ENCODE data around the gene KCNG2.
"Not testable (repeated sequence)": the region's sequence is repeated elsewhere in the genome, so short reads cannot be mapped to it uniquely, and the experiment has no call there.

Gene KCNG2

DNA sequence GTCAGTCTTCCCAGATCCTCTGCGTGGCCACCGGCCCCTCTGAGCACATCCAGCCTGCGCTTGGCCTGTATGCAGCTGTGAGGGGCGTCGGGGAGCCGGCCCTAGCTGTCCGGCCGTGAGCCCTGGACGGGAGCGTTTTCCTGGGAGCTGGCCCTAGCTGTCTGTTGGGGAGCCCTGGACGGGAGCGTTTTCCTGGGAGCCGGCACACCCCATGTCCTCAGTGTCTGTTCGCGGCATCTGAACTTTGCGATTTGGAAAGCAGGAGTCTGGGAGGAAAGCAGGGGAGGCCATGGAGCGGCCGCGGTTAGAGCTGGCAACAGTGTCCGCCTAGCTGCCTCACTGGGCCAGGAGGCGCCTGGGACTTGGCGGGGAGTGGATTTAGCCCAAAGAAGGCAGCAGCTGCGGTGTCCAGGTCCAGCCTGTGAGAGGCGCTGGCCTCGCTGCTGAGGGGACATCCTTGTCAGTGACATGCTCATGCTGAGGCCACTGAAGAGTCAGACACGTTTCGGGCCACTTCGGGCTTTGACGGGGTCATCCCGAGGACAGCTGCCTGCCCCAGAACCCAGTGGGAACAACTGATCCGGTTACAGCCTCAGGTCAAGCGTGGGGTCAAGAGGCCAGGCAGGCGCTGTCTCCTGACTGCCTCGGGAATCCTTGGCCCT, 75.8 kb downstream of the KCNG2 start:
- DNase-seq = no peak

DNA sequence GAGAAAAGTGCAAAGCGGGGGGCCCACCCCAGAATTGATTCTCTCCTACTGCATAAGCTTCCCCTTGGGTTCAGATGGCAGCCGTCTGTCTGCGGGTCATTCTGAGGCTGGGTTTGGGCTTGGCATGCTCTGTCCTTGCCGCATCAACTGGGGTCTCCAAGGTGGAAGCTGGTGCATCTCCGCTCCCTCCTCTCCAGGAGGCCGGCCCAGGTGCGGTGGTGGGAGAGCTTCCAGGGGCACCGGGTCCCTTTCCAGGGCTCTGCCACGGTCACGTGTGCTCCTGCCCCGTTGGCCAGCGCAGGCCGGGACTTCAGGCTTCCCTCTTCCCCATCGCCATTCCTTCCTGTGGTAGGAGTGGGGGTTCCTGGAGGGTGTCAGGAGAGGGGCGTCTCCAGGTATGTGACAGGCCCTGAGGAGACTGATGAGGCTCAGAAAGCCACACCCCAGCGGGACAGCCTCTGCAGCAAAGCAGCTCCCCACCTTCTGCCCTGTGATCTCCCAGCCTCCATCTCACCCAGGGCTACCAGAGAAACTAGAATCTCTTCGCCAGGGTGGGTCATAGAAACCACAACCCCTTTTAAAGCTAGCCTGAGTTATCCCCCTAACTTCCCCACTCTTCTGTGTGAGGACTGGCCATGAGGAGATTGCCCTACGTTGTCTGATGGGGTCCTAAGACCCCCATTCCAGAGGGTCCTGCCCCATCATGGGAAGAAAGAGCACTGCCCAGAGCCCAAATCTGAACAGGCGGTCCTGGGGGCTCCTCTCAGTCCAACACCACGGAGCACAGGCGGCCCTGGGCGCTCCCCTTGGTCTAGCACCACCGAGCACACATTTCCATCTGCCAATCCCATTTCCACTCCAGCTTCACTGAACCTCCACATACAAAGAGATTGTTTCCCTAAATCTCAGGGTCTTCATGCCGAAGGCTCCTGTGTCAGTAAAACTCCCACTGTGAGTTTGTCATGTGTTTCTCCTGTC, 77.1 kb downstream of the KCNG2 start:
- no peak for DNase-seq

GRCh38 chr18:79875531-79875919, 77.8 kb downstream of the KCNG2 start:
- DNase-seq = no peak

DNA sequence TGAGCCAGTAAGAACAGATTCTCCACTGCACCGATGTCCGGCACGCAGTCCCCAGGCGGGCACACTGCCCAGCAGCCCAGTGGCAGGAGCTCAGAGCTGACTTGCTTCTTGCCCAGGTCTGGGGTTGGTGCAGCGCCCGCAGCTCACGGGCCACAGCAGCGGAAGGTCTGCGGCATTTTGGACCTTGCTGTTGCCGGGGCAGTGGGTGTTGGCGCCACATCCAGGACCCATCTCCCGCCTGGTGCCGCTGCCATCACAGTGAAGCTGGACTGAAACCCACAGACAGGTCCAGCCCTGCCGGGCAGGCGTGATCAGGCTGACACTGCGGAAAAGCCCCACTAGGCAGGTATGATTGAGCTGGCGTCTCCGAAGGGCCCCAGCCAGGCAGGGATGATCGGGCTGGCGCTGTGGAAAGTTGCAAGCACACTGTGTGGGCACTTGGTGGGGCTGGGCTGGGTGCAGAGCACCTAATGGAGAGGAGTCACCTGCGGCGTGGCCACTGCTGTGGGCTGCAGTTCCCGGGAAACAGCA, 78.3 kb downstream of the KCNG2 start:
- DNase-seq = no peak

DNA sequence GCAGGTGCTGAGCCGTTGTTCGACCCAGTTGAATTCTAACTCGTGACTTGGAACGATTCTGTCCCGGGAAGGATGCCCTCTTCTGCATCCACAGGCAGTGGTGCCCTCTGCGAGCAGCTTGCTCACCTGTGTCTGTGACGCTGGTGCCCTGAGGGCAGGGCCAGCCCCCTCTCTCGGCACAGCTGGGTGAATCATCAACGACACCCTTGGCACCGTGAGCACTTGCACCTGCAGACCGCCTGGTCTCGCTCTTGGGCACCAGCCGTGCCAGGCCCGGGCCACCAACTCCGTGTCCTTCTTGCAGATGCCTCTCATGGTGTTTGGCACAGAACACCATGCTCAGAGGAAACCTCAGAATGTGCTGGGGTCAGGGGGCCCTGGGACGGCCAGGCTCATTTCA, 78.8 kb downstream of the KCNG2 start:
- DNase-seq = no peak

- no peak for DNase-seq
Observed at GRCh38 chr18:79877163-79878091, 79.7 kb downstream of the KCNG2 start.

DNA sequence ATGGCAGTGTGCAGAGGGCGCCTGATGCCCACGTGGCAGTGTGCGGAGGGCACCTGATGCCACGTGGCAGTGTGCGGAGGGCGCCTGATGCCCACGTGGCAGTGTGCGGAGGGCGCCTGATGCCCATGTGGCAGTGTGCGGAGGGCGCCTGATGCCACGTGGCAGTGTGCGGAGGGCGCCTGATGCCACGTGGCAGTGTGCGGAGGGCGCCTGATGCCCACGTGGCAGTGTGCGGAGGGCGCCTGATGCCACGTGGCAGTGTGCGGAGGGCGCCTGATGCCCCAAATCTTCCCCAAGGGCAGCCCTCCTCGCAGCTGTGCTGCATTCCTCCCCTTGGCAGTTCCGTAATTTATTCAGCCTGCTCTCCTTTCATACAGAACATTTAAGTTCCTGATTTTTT, 80.5 kb downstream of the KCNG2 start:
- DNase-seq = not testable (repeated sequence)

- no peak for DNase-seq
Observed at GRCh38 chr18:79878741-79879378, 81.1 kb downstream of the KCNG2 start.

- DNase-seq = no peak
Observed at GRCh38 chr18:79879566-79879965, 81.8 kb downstream of the KCNG2 start.

DNA sequence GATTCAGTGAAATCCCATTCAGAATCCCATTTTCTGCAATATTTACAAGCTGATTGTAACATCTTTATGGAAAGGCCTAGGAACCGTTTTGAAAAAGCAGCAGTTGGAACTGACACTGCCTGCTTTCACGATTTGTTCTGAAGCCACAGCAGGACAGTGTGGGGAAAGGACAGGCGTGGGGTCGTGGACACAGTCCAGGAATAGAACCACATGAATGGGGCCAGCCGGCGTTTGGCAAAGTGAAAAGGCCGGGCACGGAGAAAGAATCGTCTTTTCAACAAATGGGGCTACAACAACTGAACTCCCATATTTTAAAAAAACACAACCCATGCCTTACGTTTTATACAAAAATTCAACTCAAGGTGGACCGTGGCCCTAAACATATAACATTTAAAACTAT, 84.0 kb downstream of the KCNG2 start:
- DNase-seq = no peak

DNA sequence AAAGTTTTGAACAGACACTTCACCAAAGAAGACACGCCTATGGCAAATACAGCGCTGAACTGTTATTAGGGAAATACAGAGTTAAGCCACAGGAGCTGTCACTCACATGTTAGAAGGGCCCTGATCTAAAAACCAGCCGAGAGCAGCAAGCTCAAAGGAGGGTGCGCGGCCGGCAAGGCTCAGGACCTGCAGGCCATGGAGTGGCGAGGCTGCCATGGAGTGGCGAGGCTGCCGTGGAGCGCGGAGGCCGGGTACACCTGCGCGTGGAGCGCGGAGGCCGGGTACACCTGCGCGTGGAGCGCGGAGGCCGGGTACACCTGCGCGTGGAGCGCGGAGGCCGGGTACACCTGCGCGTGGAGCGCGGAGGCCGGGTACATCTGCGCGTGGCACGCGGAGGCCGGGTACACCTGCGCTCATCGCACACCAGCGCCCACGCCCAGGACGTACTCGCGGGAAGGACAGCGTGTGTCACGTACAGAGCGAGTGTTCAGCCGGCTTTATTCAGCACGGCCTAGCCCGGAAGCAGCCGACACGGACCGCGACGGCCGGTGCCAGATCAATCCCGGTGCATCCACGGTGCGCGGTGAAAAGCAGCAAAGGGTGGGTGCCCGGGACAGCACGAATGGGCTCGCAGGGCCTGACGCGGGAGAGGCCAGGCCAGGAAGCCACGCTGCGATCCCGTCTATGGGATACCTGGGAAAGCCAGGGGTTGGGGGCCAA, 84.9 kb downstream of the KCNG2 start:
- no peak for DNase-seq

- DNase-seq = no peak
Observed at GRCh38 chr18:79883461-79884293, 85.9 kb downstream of the KCNG2 start.

GRCh38 chr18:79884294-79884962, 86.7 kb downstream of the KCNG2 start:
- DNase-seq = no peak

DNA sequence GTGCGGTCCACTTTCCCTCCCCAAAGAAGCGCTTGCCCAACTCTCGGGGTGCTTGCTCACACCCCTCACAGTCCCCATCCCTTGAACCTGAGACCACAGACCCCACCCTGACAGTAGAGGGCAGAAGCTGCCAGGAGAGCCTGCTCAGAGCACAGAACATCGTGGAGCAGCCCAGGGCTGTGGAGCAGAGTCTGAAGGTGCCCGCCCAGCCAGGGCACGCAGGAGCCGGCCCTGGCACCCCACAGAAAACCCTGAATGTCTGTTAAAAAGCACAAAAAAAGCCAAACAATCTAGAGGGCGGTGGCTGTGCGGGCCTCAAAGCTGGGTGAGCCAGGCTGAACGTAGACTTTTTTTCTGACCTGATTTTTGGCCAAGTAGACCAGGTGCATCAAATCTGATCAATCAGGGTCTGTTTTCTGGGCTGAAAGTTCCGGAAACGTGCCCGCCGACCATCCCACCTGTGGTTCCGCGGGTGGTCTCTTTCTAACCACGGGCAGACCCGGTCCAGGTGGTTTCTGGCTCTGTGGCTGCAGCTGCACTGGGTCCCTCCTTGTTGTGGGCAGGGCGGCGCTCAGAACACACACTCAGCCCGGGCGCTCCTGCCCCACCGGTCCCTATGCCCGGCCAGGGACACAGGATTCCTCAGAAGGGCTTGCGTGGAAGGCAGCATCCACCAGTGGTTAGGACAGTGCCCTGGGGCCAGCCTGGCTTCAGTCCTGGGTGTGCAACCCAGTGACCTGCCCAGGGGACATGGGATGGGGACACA, 87.4 kb downstream of the KCNG2 start:
- DNase-seq = no peak

DNA sequence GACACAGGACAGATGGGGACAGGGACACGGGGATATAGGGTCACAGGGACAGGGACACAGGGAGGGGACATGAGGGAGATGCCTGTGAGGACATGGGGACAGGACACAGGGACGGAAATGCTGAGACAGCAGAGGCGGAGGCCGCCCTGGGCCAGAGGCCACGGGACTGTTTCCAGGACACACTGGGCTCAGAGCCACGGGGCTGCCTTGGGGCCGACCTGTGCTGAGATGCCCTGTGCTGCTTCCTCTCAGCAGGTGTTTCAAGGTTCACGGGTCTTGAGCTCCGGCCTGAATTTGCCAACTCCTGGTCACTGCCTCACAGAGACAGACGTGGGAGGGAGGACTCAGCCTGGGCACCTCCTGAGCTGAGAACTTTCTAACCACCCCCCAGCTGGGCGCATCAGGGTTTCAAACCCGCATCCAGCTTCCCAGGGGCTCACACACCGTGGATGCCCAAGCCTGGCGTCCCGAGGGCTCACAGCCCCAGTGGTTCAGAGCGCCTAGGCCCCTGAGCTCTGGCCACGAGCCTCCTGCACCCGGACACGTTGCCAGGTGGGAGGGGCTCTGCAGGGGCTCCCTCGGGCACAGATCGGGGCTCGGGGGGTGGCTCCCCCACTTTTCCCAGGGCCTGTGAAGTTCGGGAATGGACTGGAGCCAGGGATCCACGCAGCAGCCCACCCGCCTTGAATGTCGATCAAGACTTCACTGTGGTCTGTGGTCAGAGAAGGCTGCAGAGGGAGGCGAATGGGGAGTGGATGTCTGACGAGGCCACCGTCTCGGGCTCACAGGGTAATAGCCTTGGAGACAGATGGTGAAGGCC, 89.7 kb downstream of the KCNG2 start:
- no peak for DNase-seq

DNA sequence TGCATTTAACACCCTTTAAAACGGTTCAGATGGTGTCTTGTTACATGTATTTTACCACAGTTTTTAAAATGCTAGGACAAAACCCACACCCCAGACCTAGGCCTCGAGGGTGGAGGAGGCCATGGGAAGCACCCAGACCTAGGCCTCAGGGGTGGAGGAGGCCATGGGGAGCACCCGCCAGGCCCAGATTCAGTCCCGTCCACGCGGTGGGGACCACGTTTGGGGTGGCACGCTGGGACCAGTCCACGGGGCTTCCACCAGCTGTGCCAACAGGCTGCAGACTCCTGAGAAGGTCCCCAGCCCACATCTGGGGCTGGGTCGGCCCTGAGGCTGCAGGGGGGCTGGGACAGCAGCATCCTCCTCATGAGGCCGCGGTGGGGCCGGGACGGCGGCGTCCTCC, 90.3 kb downstream of the KCNG2 start:
- DNase-seq = no peak

- no peak for DNase-seq
Observed at GRCh38 chr18:79889569-79889968, 91.8 kb downstream of the KCNG2 start.

- no peak for DNase-seq
Observed at GRCh38 chr18:79890674-79891073, 92.9 kb downstream of the KCNG2 start.

Measured in activated CD8-positive, alpha-beta memory T cell treated with anti-CD3 and anti-CD28 coated beads, Interleukin-2, amount 50 U/mL, for 4 hours (primary cell).